Natural killer cell (primary cell): ENCODE results near the gene SLC39A3. TPM values are rescaled to one million over a fixed set of nuclear protein-coding genes. Genes with fewer than 3 reads are reported as not detected.

Experiments used
- ATAC-seq, 3 donors: fragments of 150-1000 bp in 2 of 3; fragments of 200-7000 bp in 1 of 3; cut with Tn5 transposase; 1 replicate in 1 of 3; 2 replicates in 2 of 3; pipeline ENCODE4 v1.10.0; 2021; ENCODE audit warnings: mild to moderate bottlenecking in 2 of 3, moderate library complexity in 2 of 3
- DNase-seq, 2 donors: peaks; one replicate each; pipeline versions ENCODE4 v3.0.0 to v3.0.0-alpha.2; 2013 to 2021; ENCODE audit warnings: mixed read lengths in 1 of 2
- H3K27ac ChIP-seq: one replicate; pipeline ENCODE4 v1.5.1; 2013; ENCODE audit warnings: mild to moderate bottlenecking, low read length
- H3K27me3 ChIP-seq: one replicate; pipeline ENCODE4 v1.6.1; 2013; ENCODE audit warnings: low read length; ENCODE audit not compliant: control insufficient read depth, insufficient read depth
- H3K36me3 ChIP-seq: one replicate; pipeline ENCODE4 v1.6.1; 2013; ENCODE audit warnings: low read length; ENCODE audit not compliant: control insufficient read depth, insufficient read depth
- H3K4me1 ChIP-seq: one replicate; pipeline ENCODE4 v1.6.1; 2013; ENCODE audit warnings: low read length; ENCODE audit not compliant: control insufficient read depth, insufficient read depth
- H3K4me3 ChIP-seq: one replicate; pipeline ENCODE4 v1.5.1; 2013; ENCODE audit warnings: low read length
- H3K9me3 ChIP-seq: one replicate; pipeline ENCODE4 v1.6.1; 2013; ENCODE audit warnings: low read length; ENCODE audit not compliant: control insufficient read depth, insufficient read depth
- H3K27ac Mint-ChIP-seq, 2 donors: one replicate each; pipeline ENCODE4 v1.8.0; 2022; ENCODE audit warnings: mild to moderate bottlenecking in 2 of 2, mixed read lengths in 2 of 2, moderate library complexity in 1 of 2
- H3K27me3 Mint-ChIP-seq, 2 donors: one replicate each; pipeline ENCODE4 v1.8.0; 2022; ENCODE audit warnings: low read depth in 2 of 2, mixed read lengths in 2 of 2
- H3K36me3 Mint-ChIP-seq: one replicate; pipeline ENCODE4 v1.8.0; 2022; ENCODE audit warnings: mixed read lengths
- H3K4me1 Mint-ChIP-seq, 2 donors: one replicate each; pipeline ENCODE4 v1.8.0; 2022; ENCODE audit warnings: mixed read lengths in 2 of 2
- H3K4me3 Mint-ChIP-seq: one replicate; pipeline ENCODE4 v1.8.0; 2022; ENCODE audit warnings: mild to moderate bottlenecking, moderate library complexity, mixed read lengths
- H3K9me3 Mint-ChIP-seq, 2 donors: one replicate each; pipeline ENCODE4 v1.8.0; 2022; ENCODE audit warnings: mixed read lengths in 2 of 2
- CTCF ChIP-seq: fragments of 200-600 bp; IDR thresholded peaks from one replicate; pipeline ENCODE4 v1.8.0; 2022; ENCODE audit warnings: antibody characterized with exemption
- WGBS: methylation state at CpG from one replicate; pipeline ENCODE4 v1.1.7; 2013; ENCODE audit warnings: missing lambda C conversion rate; ENCODE audit not compliant: insufficient coverage; 5-methylcytosine and 5-hydroxymethylcytosine counted together
- intact Hi-C: fragments of 100-400 bp; cut with micrococcal nuclease; formaldehyde crosslinking; loops from one replicate; pipeline ENCODE4 v1.14.2; 2022
- total RNA-seq, 4 donors: library from RNA; stranded (reverse); fragments of 120-200 nt in 1 of 4; gene quantifications; one replicate each; pipeline versions ENCODE4 v1.2.3 to v1.2.4, GENCODE V29; 2013 to 2022

The SLC39A3 gene
- 10 to 100 TPM; 14.8 to 29.4 (median 19.6) TPM for total RNA-seq
- 17.7 TPM for total RNA-seq (2013)

GRCh38 chr19:2739602-2740313 is at the start of gene SLC39A3:
Gene SLC39A3, minus strand, starts transcription at chr19:2740017. Its CDS starts 2,760 bp downstream, at chr19:2737257.
- peak; percentile 99 to 100 (median 100) for ATAC-seq
- Mint-ChIP-seq H3K27me3 (peaks cover 13 to 14% of the 10 kb centered on the region in 2 donors), H3K4me1 (peaks cover 16 to 21% of the 10 kb centered on the region in 2 donors), H3K9me3 (no peaks in the 10 kb centered on the region), H3K4me3 (peak within 1 kb of the TSS; percentile 86), H3K27ac (peak within 1 kb of the TSS in 1 of 2 donors; percentile 68), H3K36me3 (no peaks in the 10 kb centered on the region)
- peak; percentile 97 to 98 for DNase-seq
- under 1% methylated on average over 64 of the region's 64 CpGs for WGBS
- H3K27me3 ChIP-seq: no peaks in the 10 kb centered on the region
- H3K9me3 ChIP-seq: no peaks in the 10 kb centered on the region
- peak within 1 kb of the TSS; percentile 54 for H3K27ac ChIP-seq
- TF ChIP-seq CTCF: no peak
- H3K4me1 ChIP-seq: peaks cover 14% of the 10 kb centered on the region
- H3K4me3 ChIP-seq: peak within 1 kb of the TSS; percentile 64
- peaks cover 16% of the 10 kb centered on the region for H3K36me3 ChIP-seq
- intact Hi-C loops: loop anchor here (1.0 kb wide), 1 partner anchor 44 kb away; the partner anchor contains the start of gene SGTA

- Histone ChIP-seq H3K4me3 (no peak overlapping the region), H3K27me3 (no peaks in the 10 kb centered on the region), H3K27ac (no peak overlapping the region), H3K9me3 (no peaks in the 10 kb centered on the region), H3K4me1 (peaks cover 26% of the 10 kb centered on the region), H3K36me3 (peaks cover 4% of the 10 kb centered on the region)
- TF ChIP-seq CTCF: no peak
- intact Hi-C loops: no loop called here
- DNase-seq: no peak
- no peak for ATAC-seq
- Mint-ChIP-seq H3K27ac (no peak overlapping the region), H3K4me1 (peaks cover 12 to 17% of the 10 kb centered on the region in 2 donors), H3K9me3 (no peaks in the 10 kb centered on the region), H3K27me3 (no peaks in the 10 kb centered on the region), H3K4me3 (no peak overlapping the region), H3K36me3 (no peaks in the 10 kb centered on the region)
- WGBS: 99% methylated on average over 5 of the region's 5 CpGs
Observed at GRCh38 chr19:2788237-2788636, 48.4 kb upstream of the SLC39A3 start.

GRCh38 chr19:2787115-2787514 is 47.3 kb upstream of the SLC39A3 start:
- Histone ChIP-seq H3K27ac (no peak overlapping the region), H3K27me3 (no peaks in the 10 kb centered on the region), H3K4me1 (peaks cover 34% of the 10 kb centered on the region), H3K9me3 (no peaks in the 10 kb centered on the region), H3K36me3 (peaks cover 4% of the 10 kb centered on the region), H3K4me3 (no peak overlapping the region)
- no peaks in the 10 kb centered on the region for H3K27me3 Mint-ChIP-seq
- WGBS: 91% methylated on average over 7 of the region's 8 CpGs
- no peaks in the 10 kb centered on the region for H3K36me3 Mint-ChIP-seq
- H3K4me1 Mint-ChIP-seq: peaks cover 16 to 23% of the 10 kb centered on the region in 2 donors
- no peaks in the 10 kb centered on the region for H3K9me3 Mint-ChIP-seq
- DNase-seq (no peak), ATAC-seq (no peak)
- H3K27ac Mint-ChIP-seq: no peak overlapping the region
- intact Hi-C loops: no loop called here
- peak overlapping the region; percentile 58 for H3K4me3 Mint-ChIP-seq
- no peak for TF ChIP-seq CTCF
